ENCODE data around the gene HDAC4. TPM values are rescaled to one million over a fixed set of nuclear protein-coding genes. Genes with fewer than 3 reads are reported as not detected.
"Not testable (repeated sequence)": the region's sequence is repeated elsewhere in the genome, so short reads cannot be mapped to it uniquely, and the experiment has no call there.

Gene HDAC4
- total and polyA plus RNA-seq, 5 donors, result 7.8 to 29.1 (median 22.5) TPM

DNA sequence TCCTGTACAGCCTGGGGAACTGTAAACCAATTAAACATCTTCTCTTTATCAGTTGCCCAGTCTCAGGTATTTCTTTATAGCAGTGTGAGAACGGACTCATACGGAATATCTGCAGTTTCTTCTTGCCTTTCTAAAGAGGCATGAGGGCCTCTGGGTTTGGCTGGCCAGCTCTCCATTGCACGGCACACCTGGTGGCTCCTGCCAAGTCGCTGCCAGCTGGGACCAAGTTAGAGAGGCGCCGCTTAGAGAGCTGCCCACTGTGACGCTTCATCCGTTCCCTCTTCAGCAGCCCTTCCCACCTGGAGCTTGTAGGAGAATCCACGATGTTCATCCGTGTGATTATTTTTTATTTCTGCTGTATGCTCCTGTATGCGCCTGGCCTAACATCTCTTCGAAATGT lies 357.5 kb downstream of the HDAC4 start:
- intact Hi-C loops (cut with DNase I), result no loop called here
- H3K27ac ChIP-seq (ENCODE audit: low read length), result no peak overlapping the region
- 93% methylated on average over 12 of the region's 12 CpGs for WGBS
- H3K4me3 ChIP-seq (ENCODE audit: low read length), result no peak overlapping the region
- ATAC-seq, result no peak
- H3K9me3 ChIP-seq (ENCODE audit: control insufficient read depth, low read length), result no peaks in the 10 kb centered on the region
- DNase-seq, result no peak
- no peaks in the 10 kb centered on the region for H3K4me1 ChIP-seq (ENCODE audit: control insufficient read depth, insufficient read depth, low read length)
- no peaks in the 10 kb centered on the region for H3K27me3 ChIP-seq (ENCODE audit: control insufficient read depth, insufficient read depth)

GRCh38 chr2:239042551-239043320 lies 358.1 kb downstream of the HDAC4 start:
- no peak for ATAC-seq
- Histone ChIP-seq H3K27me3 (ENCODE audit: control insufficient read depth, insufficient read depth) (no peaks in the 10 kb centered on the region), H3K4me3 (ENCODE audit: low read length) (no peak overlapping the region), H3K9me3 (ENCODE audit: control insufficient read depth, low read length) (no peaks in the 10 kb centered on the region), H3K27ac (ENCODE audit: low read length) (no peak overlapping the region), H3K4me1 (ENCODE audit: control insufficient read depth, insufficient read depth, low read length) (no peaks in the 10 kb centered on the region)
- intact Hi-C loops (cut with DNase I), result no loop called here
- 65% methylated on average over 18 of the region's 18 CpGs for WGBS
- peak in 1 of 3 donors; percentile 15 for DNase-seq

GRCh38 chr2:239042046-239042445 lies 358.8 kb downstream of the HDAC4 start:
- intact Hi-C loops (cut with DNase I), result no loop called here
- no peak overlapping the region for H3K4me3 ChIP-seq (ENCODE audit: low read length)
- no peak for ATAC-seq
- H3K9me3 ChIP-seq (ENCODE audit: control insufficient read depth, low read length), result no peaks in the 10 kb centered on the region
- H3K4me1 ChIP-seq (ENCODE audit: control insufficient read depth, insufficient read depth, low read length), result no peaks in the 10 kb centered on the region
- 80% methylated on average over 10 of the region's 10 CpGs for WGBS
- H3K27me3 ChIP-seq (ENCODE audit: control insufficient read depth, insufficient read depth), result no peaks in the 10 kb centered on the region
- DNase-seq, result peak in 1 of 3 donors; percentile 7
- no peak overlapping the region for H3K27ac ChIP-seq (ENCODE audit: low read length)

GRCh38 chr2:239041062-239041461 lies 359.8 kb downstream of the HDAC4 start:
- no peak for DNase-seq
- 90% methylated on average over 14 of the region's 14 CpGs for WGBS
- ATAC-seq, result no peak

GRCh38 chr2:239040152-239040761 lies 360.6 kb downstream of the HDAC4 start:
- Histone ChIP-seq H3K4me1 (ENCODE audit: control insufficient read depth, insufficient read depth, low read length) (no peaks in the 10 kb centered on the region), H3K4me3 (ENCODE audit: low read length) (no peak overlapping the region), H3K27ac (ENCODE audit: low read length) (no peak overlapping the region), H3K27me3 (ENCODE audit: control insufficient read depth, insufficient read depth) (no peaks in the 10 kb centered on the region), H3K9me3 (ENCODE audit: control insufficient read depth, low read length) (no peaks in the 10 kb centered on the region)
- WGBS, result 81% methylated on average over 15 of the region's 15 CpGs
- intact Hi-C loops (cut with DNase I), result no loop called here
- peak in 1 of 3 donors; percentile 18 for DNase-seq
- ATAC-seq, result no peak

More at GRCh38 chr2:239041062-239041461, 359.8 kb downstream of the HDAC4 start:
- intact Hi-C loops (cut with DNase I), result no loop called here
- no peaks in the 10 kb centered on the region for H3K27me3 ChIP-seq (ENCODE audit: control insufficient read depth, insufficient read depth)
- no peak overlapping the region for H3K4me3 ChIP-seq (ENCODE audit: low read length)
- H3K4me1 ChIP-seq (ENCODE audit: control insufficient read depth, insufficient read depth, low read length), result no peaks in the 10 kb centered on the region
- no peak overlapping the region for H3K27ac ChIP-seq (ENCODE audit: low read length)
- no peaks in the 10 kb centered on the region for H3K9me3 ChIP-seq (ENCODE audit: control insufficient read depth, low read length)

- no peak overlapping the region for H3K27ac ChIP-seq (ENCODE audit: low read length)
- no peaks in the 10 kb centered on the region for H3K4me1 ChIP-seq (ENCODE audit: control insufficient read depth, insufficient read depth, low read length)
- 77% methylated on average over 11 of the region's 11 CpGs for whole genome bisulfite sequencing
- H3K9me3 ChIP-seq (ENCODE audit: control insufficient read depth, low read length), result no peaks in the 10 kb centered on the region
- H3K4me3 ChIP-seq (ENCODE audit: low read length), result no peak overlapping the region
- DNase-seq (peak in 1 of 3 donors; percentile 29), ATAC-seq (no peak)
- intact Hi-C loops (cut with DNase I), result loop anchor here in 3 of 4 donors (5.0 to 10.0 kb wide), 4 partner anchors 845 to 1105 kb away; partner anchors contain the start of gene OTOS (in 2 of the 3)
- H3K27me3 ChIP-seq (ENCODE audit: control insufficient read depth, insufficient read depth), result no peaks in the 10 kb centered on the region
Observed at GRCh38 chr2:239039479-239039861, 361.4 kb downstream of the HDAC4 start.

GRCh38 chr2:239038773-239039478 lies 361.9 kb downstream of the HDAC4 start:
- no peak for DNase-seq
- 85% methylated on average over 14 of the region's 14 CpGs for WGBS
- no peak overlapping the region for H3K4me3 ChIP-seq (ENCODE audit: low read length)
- no peak for ATAC-seq
- H3K9me3 ChIP-seq (ENCODE audit: control insufficient read depth, low read length), result no peaks in the 10 kb centered on the region
- H3K27ac ChIP-seq (ENCODE audit: low read length), result no peak overlapping the region
- no peaks in the 10 kb centered on the region for H3K27me3 ChIP-seq (ENCODE audit: control insufficient read depth, insufficient read depth)
- H3K4me1 ChIP-seq (ENCODE audit: control insufficient read depth, insufficient read depth, low read length), result no peaks in the 10 kb centered on the region
- intact Hi-C loops (cut with DNase I), result loop anchor here in 3 of 4 donors (5.0 to 10.0 kb wide), 4 partner anchors 846 to 1106 kb away; partner anchors contain the start of gene OTOS (in 2 of the 3)

DNA sequence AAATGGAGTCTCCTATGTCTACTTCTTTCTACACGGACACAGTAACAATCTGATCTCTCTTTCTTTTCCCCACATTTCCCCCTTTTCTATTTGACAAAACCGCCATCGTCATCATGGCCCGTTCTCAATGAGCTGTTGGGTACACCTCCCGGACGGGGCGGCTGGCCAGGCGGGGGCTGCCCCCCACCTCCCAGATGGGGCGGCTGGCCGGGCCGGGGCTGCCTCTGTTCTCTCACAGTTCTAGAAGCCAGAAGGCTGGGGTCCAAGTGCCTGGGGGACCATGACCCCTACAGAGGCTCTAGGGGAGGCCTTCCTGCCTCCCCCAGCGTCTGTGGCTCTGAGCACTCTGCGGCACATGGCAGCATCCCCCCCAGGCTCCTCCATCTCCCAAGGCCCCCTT lies 362.5 kb downstream of the HDAC4 start:
- intact Hi-C loops (cut with DNase I), result loop anchor here in 3 of 4 donors (5.0 to 10.0 kb wide), 4 partner anchors 847 to 1107 kb away; partner anchors contain the start of gene OTOS (in 2 of the 3)

DNA sequence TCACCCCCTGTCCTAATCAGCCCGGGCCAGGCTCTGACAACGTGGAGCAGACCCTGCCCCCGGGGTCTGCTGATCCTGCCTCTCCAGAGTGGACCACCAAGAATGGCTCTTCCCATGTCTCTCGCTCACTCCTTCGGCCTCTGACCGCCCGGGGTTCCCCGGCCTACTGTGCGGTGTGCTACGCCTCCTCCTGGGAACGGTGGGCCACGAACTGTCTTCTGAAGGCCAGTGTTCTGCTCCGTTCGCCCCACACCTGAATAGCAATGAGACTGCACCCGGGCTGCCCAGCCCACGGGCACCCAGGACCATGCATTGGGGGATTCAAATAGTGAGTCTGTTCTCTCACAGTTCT lies 363.3 kb downstream of the HDAC4 start:
- intact Hi-C loops (cut with DNase I), result loop anchor here in 3 of 4 donors (5.0 to 10.0 kb wide), 4 partner anchors 847 to 1107 kb away; partner anchors contain the start of gene OTOS (in 2 of the 3)
- H3K4me1 ChIP-seq (ENCODE audit: control insufficient read depth, insufficient read depth, low read length), result no peaks in the 10 kb centered on the region
- H3K4me3 ChIP-seq (ENCODE audit: low read length), result no peak overlapping the region
- no peak for ATAC-seq
- DNase-seq, result peak in 1 of 3 donors; percentile 37
- no peaks in the 10 kb centered on the region for H3K27me3 ChIP-seq (ENCODE audit: control insufficient read depth, insufficient read depth)
- H3K9me3 ChIP-seq (ENCODE audit: control insufficient read depth, low read length), result no peaks in the 10 kb centered on the region
- H3K27ac ChIP-seq (ENCODE audit: low read length), result no peak overlapping the region
- WGBS, result 93% methylated on average over 16 of the region's 16 CpGs

More for the DNA sequence above, 362.5 kb downstream of the HDAC4 start:
- not testable (repeated sequence) for ATAC-seq; H3K27me3 ChIP-seq (ENCODE audit: control insufficient read depth, insufficient read depth); H3K27ac ChIP-seq (ENCODE audit: low read length); H3K9me3 ChIP-seq (ENCODE audit: control insufficient read depth, low read length); H3K4me3 ChIP-seq (ENCODE audit: low read length); H3K4me1 ChIP-seq (ENCODE audit: control insufficient read depth, insufficient read depth, low read length)
- DNase-seq, result peak in 1 of 3 donors; percentile 7
- WGBS, result 91% methylated on average over 12 of the region's 13 CpGs

- intact Hi-C loops (cut with DNase I), result loop anchor here in 3 of 4 donors (5.0 to 10.0 kb wide), 4 partner anchors 848 to 1108 kb away; partner anchors contain the start of gene OTOS (in 2 of the 3)
- ATAC-seq, result no peak
- H3K4me1 ChIP-seq (ENCODE audit: control insufficient read depth, insufficient read depth, low read length), result no peaks in the 10 kb centered on the region
- H3K27ac ChIP-seq (ENCODE audit: low read length), result no peak overlapping the region
- H3K27me3 ChIP-seq (ENCODE audit: control insufficient read depth, insufficient read depth), result no peaks in the 10 kb centered on the region
- no peaks in the 10 kb centered on the region for H3K9me3 ChIP-seq (ENCODE audit: control insufficient read depth, low read length)
- H3K4me3 ChIP-seq (ENCODE audit: low read length), result no peak overlapping the region
- WGBS, result 93% methylated on average over 21 of the region's 21 CpGs
- DNase-seq, result peak in 1 of 3 donors; percentile 7
Observed at GRCh38 chr2:239036819-239037558, 363.8 kb downstream of the HDAC4 start.

Data from right cardiac atrium (tissue), 5 donors.